HEK293 (cell line): ENCODE results near the gene ZXDC.

Experiments used
- GLI2 ChIP-seq: fragments of 450-650 bp; formaldehyde crosslinking; IDR thresholded peaks from 2 replicates; pipeline ENCODE4; 2017; ENCODE audit warnings: missing biosample characterization, missing genetic modification characterization, low read depth, borderline replicate concordance
- REST ChIP-seq: fragments of 450-650 bp; formaldehyde crosslinking; IDR thresholded peaks from 2 replicates; pipeline ENCODE4 v1.5.1; 2016; ENCODE audit warnings: missing biosample characterization, missing genetic modification characterization
- SP7 ChIP-seq: fragments of 450-650 bp; formaldehyde crosslinking; IDR thresholded peaks from 2 replicates; pipeline ENCODE4 v1.5.1; 2016; ENCODE audit warnings: missing biosample characterization, missing genetic modification characterization
- TCF7L2 ChIP-seq: IDR thresholded peaks from 2 replicates; pipeline ENCODE4 v1.6.1; 2011; ENCODE audit warnings: low read depth, mild to moderate bottlenecking, inconsistent platforms, low read length, moderate library complexity, borderline replicate concordance
- TF ChIP-seq, protein P1 (sequence below): fragments of 450-650 bp; formaldehyde crosslinking; IDR thresholded peaks from 2 replicates; pipeline ENCODE4 v1.5.1; 2016; ENCODE audit warnings: missing biosample characterization, missing genetic modification characterization

GRCh38 chr3:126448893-126449180 lies 26.9 kb downstream of the ZXDC start:
- TF ChIP-seq, protein P1, sequence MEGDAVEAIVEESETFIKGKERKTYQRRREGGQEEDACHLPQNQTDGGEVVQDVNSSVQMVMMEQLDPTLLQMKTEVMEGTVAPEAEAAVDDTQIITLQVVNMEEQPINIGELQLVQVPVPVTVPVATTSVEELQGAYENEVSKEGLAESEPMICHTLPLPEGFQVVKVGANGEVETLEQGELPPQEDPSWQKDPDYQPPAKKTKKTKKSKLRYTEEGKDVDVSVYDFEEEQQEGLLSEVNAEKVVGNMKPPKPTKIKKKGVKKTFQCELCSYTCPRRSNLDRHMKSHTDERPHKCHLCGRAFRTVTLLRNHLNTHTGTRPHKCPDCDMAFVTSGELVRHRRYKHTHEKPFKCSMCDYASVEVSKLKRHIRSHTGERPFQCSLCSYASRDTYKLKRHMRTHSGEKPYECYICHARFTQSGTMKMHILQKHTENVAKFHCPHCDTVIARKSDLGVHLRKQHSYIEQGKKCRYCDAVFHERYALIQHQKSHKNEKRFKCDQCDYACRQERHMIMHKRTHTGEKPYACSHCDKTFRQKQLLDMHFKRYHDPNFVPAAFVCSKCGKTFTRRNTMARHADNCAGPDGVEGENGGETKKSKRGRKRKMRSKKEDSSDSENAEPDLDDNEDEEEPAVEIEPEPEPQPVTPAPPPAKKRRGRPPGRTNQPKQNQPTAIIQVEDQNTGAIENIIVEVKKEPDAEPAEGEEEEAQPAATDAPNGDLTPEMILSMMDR (tag by site-specific recombination): no peak
- TF ChIP-seq TCF7L2 (no peak), GLI2 (tag by site-specific recombination) (no peak), SP7 (tag by site-specific recombination) (no peak), REST (tag by site-specific recombination) (no peak)
